Liver (tissue), 9 donors: ENCODE results near the gene PIEZO2. TPM values are rescaled to one million over a fixed set of nuclear protein-coding genes. Genes with fewer than 3 reads are reported as not detected.

Source experiments
- DNase-seq: peaks from one replicate; pipeline ENCODE4 v3.0.0-alpha.2; 2017; ENCODE audit warnings: low spot score
- H3K27ac ChIP-seq, 2 donors: one replicate each; pipeline ENCODE4 v1.7.0; 2013; ENCODE audit warnings: inconsistent platforms in 2 of 2, low read length in 2 of 2, control low read depth in 1 of 2, low read depth in 1 of 2, mild to moderate bottlenecking in 1 of 2
- H3K27me3 ChIP-seq, 4 donors: one replicate each; pipeline versions ENCODE4 v1.6.1 to v1.7.0; 2013; ENCODE audit warnings: low read length in 3 of 4, inconsistent platforms in 1 of 4, mild to moderate bottlenecking in 1 of 4, moderate library complexity in 1 of 4; ENCODE audit not compliant: control insufficient read depth in 4 of 4, insufficient read depth in 4 of 4
- H3K36me3 ChIP-seq, 4 donors: one replicate each; pipeline versions ENCODE4 v1.6.1 to v1.7.0; 2013; ENCODE audit warnings: low read length in 3 of 4, mild to moderate bottlenecking in 3 of 4, low read depth in 1 of 4, moderate library complexity in 1 of 4; ENCODE audit not compliant: control insufficient read depth in 4 of 4, insufficient read depth in 3 of 4
- H3K4me1 ChIP-seq, 4 donors: one replicate each; pipeline versions ENCODE4 v1.6.1 to v1.7.0; 2013; ENCODE audit warnings: low read length in 3 of 4, mild to moderate bottlenecking in 3 of 4, moderate library complexity in 1 of 4; ENCODE audit not compliant: control insufficient read depth in 4 of 4, insufficient read depth in 4 of 4
- H3K4me3 ChIP-seq, 3 donors: one replicate each; pipeline versions ENCODE4 v1.6.1 to v1.7.0; 2013; ENCODE audit warnings: low read length in 3 of 3, control low read depth in 1 of 3, low read depth in 1 of 3, mild to moderate bottlenecking in 1 of 3
- H3K9ac ChIP-seq, 2 donors: one replicate each; pipeline ENCODE4 v1.7.0; 2013; ENCODE audit warnings: low read length in 2 of 2, mild to moderate bottlenecking in 2 of 2, moderate library complexity in 2 of 2, control low read depth in 1 of 2, low read depth in 1 of 2
- H3K9me3 ChIP-seq, 4 donors: one replicate each; pipeline versions ENCODE4 v1.6.1 to v1.7.0; 2013; ENCODE audit warnings: low read length in 3 of 4; ENCODE audit not compliant: control insufficient read depth in 4 of 4
- EGR1 ChIP-seq, 2 donors: IDR thresholded peaks; 2 replicates each; pipeline ENCODE4 v1.6.1; 2016 to 2018; ENCODE audit warnings: antibody characterized with exemption in 2 of 2, low read depth in 2 of 2
- FOXA1 ChIP-seq: IDR thresholded peaks from 2 replicates; pipeline ENCODE4 v1.6.1; 2016; ENCODE audit warnings: antibody characterized with exemption
- FOXA2 ChIP-seq: IDR thresholded peaks from 2 replicates; pipeline ENCODE4 v1.6.1; 2016; ENCODE audit warnings: antibody characterized with exemption
- GABPA ChIP-seq, 2 donors: IDR thresholded peaks in 1 of 2; conservative IDR thresholded peaks in 1 of 2; 2 replicates each; pipeline ENCODE4 v1.6.1; 2016; ENCODE audit warnings: antibody characterized with exemption in 2 of 2, mild to moderate bottlenecking in 1 of 2, moderate library complexity in 1 of 2
- HNF4A ChIP-seq, 2 donors: conservative IDR thresholded peaks; 2 replicates each; pipeline ENCODE4 v1.6.1; 2016; ENCODE audit warnings: antibody characterized with exemption in 2 of 2, mild to moderate bottlenecking in 2 of 2
- HNF4G ChIP-seq: IDR thresholded peaks from 2 replicates; pipeline ENCODE4 v1.6.1; 2016; ENCODE audit warnings: antibody characterized with exemption
- JUND ChIP-seq, 2 donors: IDR thresholded peaks; 2 replicates each; pipeline ENCODE4 v1.6.1; 2016; ENCODE audit warnings: antibody characterized with exemption in 2 of 2
- NR2F2 ChIP-seq: IDR thresholded peaks from 2 replicates; pipeline ENCODE4 v1.6.1; 2016; ENCODE audit warnings: antibody characterized with exemption
- RAD21 ChIP-seq, 2 donors: IDR thresholded peaks; 2 replicates each; pipeline ENCODE4 v1.6.1; 2016; ENCODE audit warnings: antibody characterized with exemption in 2 of 2, mild to moderate bottlenecking in 2 of 2
- RXRA ChIP-seq, 2 donors: IDR thresholded peaks; 2 replicates each; pipeline ENCODE4 v1.6.1; 2017 to 2018; ENCODE audit warnings: antibody characterized with exemption in 2 of 2, mild to moderate bottlenecking in 1 of 2
- SP1 ChIP-seq: IDR thresholded peaks from 2 replicates; pipeline ENCODE4 v1.6.1; 2018; ENCODE audit warnings: antibody characterized with exemption, mild to moderate bottlenecking
- TAF1 ChIP-seq: conservative IDR thresholded peaks from 2 replicates; pipeline ENCODE4 v1.6.1; 2016; ENCODE audit warnings: antibody characterized with exemption, mild to moderate bottlenecking
- YY1 ChIP-seq: IDR thresholded peaks from 2 replicates; pipeline ENCODE4 v1.6.1; 2016; ENCODE audit warnings: antibody characterized with exemption, mild to moderate bottlenecking
- WGBS: extraction: QIAGEN DNeasy Blood & Tissue Kit; methylation state at CpG from one replicate; pipeline ENCODE4 v1.1.7; 2013; 5-methylcytosine and 5-hydroxymethylcytosine counted together
- polyA plus RNA-seq, 2 donors: library from polyadenylated mRNA; stranded (reverse) in 1 of 2; unstranded in 1 of 2; fragments of 200-250 nt in 1 of 2; fragments of >200 nt in 1 of 2; fragmentation: Nextera tagmentation in 1 of 2; extraction: Ambion mirVana in 1 of 2; gene quantifications; one replicate each; pipeline versions ENCODE4 v1.2.1 to v1.2.3, GENCODE V29; 2013 to 2015
- total RNA-seq, 2 donors: library from RNA; depleted of rRNA; stranded (reverse); fragments of >200 nt; gene quantifications; one replicate each; pipeline ENCODE4 v1.2.3, GENCODE V29; 2014
- TF ChIP-seq, protein P1 (sequence below): fragments of 150-350 bp; IDR thresholded peaks from 2 replicates; pipeline ENCODE4 v1.5.1; 2017; ENCODE audit warnings: improper control_type of control experiment, low read depth, low read length; ENCODE audit not compliant: missing input control
- TF ChIP-seq, protein P2 (sequence below): IDR thresholded peaks from 2 replicates; pipeline ENCODE4 v1.6.1; 2016; ENCODE audit warnings: antibody characterized with exemption
- TF ChIP-seq, protein P3 (sequence below): IDR thresholded peaks from 2 replicates; pipeline ENCODE4 v1.6.1; 2016; ENCODE audit warnings: antibody characterized with exemption
- TF ChIP-seq, protein P4 (sequence below): IDR thresholded peaks from 2 replicates; pipeline ENCODE4 v1.6.1; 2016; ENCODE audit warnings: antibody characterized with exemption
- TF ChIP-seq, protein P5 (sequence below): IDR thresholded peaks from 2 replicates; pipeline ENCODE4 v1.6.1; 2016; ENCODE audit warnings: antibody characterized with exemption, mild to moderate bottlenecking
- donor health status: healthy.
- donor health status: healthy.
- donor health status: healthy.
- donor health status: healthy.
- donor health status: healthy.

PIEZO2 gene
- total and polyA plus RNA-seq, 4 donors = 1.1 to 12.3 (median 4.8) TPM

DNA sequence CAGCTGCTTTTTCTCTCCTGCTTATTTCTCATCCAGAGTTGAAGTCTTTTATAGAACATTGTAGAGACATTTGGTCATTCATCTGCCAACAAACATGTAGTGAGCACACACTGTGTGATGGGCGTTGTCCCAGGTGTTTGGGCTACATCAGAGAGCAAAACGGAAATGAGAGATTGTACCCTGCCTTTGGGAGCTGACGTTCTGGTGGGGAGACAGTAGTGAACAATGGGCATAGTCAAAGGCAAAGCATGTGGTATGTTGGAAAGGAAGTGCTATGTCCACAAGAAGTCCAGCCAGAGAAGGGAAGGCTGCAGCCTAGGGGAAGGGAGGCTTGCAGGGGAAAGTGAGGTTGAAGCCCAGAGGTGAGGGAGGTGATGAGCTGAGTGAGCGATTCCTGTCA, 78.1 kb downstream of the PIEZO2 start (continued):
- TF ChIP-seq, protein P1, sequence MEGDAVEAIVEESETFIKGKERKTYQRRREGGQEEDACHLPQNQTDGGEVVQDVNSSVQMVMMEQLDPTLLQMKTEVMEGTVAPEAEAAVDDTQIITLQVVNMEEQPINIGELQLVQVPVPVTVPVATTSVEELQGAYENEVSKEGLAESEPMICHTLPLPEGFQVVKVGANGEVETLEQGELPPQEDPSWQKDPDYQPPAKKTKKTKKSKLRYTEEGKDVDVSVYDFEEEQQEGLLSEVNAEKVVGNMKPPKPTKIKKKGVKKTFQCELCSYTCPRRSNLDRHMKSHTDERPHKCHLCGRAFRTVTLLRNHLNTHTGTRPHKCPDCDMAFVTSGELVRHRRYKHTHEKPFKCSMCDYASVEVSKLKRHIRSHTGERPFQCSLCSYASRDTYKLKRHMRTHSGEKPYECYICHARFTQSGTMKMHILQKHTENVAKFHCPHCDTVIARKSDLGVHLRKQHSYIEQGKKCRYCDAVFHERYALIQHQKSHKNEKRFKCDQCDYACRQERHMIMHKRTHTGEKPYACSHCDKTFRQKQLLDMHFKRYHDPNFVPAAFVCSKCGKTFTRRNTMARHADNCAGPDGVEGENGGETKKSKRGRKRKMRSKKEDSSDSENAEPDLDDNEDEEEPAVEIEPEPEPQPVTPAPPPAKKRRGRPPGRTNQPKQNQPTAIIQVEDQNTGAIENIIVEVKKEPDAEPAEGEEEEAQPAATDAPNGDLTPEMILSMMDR = no peak
- TF ChIP-seq RXRA (IDR thresholded peaks at IDR 0.05) = no peak

DNA sequence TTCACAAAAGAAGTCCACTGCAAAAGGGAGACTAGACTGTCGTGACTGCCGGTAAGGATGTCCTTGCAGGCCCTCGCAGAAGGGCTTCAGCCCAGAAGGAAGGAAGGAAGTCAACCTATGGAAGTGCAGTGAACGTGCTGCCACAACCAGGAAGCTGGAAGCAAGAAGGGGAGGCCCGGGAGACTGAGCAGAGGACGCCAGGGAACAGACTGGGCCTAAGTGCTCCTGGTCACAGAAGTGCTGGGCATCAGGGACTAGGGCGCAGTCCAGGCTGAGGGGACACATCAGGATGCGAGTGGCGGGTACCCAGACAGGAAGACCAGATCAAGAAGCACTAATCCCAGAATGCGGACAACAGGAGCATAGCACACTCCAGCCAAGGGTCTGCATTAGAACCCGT, 78.8 kb downstream of the PIEZO2 start:
- no peak for DNase-seq
- Histone ChIP-seq H3K27me3 (no peaks in the 10 kb centered on the region), H3K9me3 (no peaks in the 10 kb centered on the region), H3K36me3 (no peaks in the 10 kb centered on the region), H3K4me3 (no peak overlapping the region), H3K9ac (no peak overlapping the region), H3K4me1 (peaks cover 0 to 15% (median 6%) of the 10 kb centered on the region in 4 donors), H3K27ac (no peak overlapping the region)
- WGBS = 82% methylated on average over 11 of the region's 11 CpGs
- TF ChIP-seq NR2F2 = no peak
- no peak for TF ChIP-seq SP1
- TF ChIP-seq JUND (IDR thresholded peaks at IDR 0.05) = no peak
- no peak for TF ChIP-seq YY1
- TF ChIP-seq RAD21 (IDR thresholded peaks at IDR 0.05) = no peak
- TF ChIP-seq FOXA2 = no peak
- TF ChIP-seq, protein P2, sequence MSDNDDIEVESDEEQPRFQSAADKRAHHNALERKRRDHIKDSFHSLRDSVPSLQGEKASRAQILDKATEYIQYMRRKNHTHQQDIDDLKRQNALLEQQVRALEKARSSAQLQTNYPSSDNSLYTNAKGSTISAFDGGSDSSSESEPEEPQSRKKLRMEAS = no peak
- no peak for TF ChIP-seq GABPA (IDR thresholded peaks at IDR 0.05 in 1 of 2, conservative IDR thresholded peaks at IDR 0.05 in 1 of 2)
- TF ChIP-seq HNF4A (conservative IDR thresholded peaks at IDR 0.05) = no peak
- no peak for TF ChIP-seq HNF4G
- TF ChIP-seq TAF1 = no peak
- no peak for TF ChIP-seq RXRA (IDR thresholded peaks at IDR 0.05)
- TF ChIP-seq, protein P3, sequence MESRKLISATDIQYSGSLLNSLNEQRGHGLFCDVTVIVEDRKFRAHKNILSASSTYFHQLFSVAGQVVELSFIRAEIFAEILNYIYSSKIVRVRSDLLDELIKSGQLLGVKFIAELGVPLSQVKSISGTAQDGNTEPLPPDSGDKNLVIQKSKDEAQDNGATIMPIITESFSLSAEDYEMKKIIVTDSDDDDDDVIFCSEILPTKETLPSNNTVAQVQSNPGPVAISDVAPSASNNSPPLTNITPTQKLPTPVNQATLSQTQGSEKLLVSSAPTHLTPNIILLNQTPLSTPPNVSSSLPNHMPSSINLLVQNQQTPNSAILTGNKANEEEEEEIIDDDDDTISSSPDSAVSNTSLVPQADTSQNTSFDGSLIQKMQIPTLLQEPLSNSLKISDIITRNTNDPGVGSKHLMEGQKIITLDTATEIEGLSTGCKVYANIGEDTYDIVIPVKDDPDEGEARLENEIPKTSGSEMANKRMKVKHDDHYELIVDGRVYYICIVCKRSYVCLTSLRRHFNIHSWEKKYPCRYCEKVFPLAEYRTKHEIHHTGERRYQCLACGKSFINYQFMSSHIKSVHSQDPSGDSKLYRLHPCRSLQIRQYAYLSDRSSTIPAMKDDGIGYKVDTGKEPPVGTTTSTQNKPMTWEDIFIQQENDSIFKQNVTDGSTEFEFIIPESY = no peak
- no peak for TF ChIP-seq EGR1 (IDR thresholded peaks at IDR 0.05; ENCODE audit: low read depth in 2 of 2)
- TF ChIP-seq, protein P4, sequence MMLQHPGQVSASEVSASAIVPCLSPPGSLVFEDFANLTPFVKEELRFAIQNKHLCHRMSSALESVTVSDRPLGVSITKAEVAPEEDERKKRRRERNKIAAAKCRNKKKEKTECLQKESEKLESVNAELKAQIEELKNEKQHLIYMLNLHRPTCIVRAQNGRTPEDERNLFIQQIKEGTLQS = no peak
- TF ChIP-seq, protein P5, sequence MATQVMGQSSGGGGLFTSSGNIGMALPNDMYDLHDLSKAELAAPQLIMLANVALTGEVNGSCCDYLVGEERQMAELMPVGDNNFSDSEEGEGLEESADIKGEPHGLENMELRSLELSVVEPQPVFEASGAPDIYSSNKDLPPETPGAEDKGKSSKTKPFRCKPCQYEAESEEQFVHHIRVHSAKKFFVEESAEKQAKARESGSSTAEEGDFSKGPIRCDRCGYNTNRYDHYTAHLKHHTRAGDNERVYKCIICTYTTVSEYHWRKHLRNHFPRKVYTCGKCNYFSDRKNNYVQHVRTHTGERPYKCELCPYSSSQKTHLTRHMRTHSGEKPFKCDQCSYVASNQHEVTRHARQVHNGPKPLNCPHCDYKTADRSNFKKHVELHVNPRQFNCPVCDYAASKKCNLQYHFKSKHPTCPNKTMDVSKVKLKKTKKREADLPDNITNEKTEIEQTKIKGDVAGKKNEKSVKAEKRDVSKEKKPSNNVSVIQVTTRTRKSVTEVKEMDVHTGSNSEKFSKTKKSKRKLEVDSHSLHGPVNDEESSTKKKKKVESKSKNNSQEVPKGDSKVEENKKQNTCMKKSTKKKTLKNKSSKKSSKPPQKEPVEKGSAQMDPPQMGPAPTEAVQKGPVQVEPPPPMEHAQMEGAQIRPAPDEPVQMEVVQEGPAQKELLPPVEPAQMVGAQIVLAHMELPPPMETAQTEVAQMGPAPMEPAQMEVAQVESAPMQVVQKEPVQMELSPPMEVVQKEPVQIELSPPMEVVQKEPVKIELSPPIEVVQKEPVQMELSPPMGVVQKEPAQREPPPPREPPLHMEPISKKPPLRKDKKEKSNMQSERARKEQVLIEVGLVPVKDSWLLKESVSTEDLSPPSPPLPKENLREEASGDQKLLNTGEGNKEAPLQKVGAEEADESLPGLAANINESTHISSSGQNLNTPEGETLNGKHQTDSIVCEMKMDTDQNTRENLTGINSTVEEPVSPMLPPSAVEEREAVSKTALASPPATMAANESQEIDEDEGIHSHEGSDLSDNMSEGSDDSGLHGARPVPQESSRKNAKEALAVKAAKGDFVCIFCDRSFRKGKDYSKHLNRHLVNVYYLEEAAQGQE = no peak
- TF ChIP-seq FOXA1 = no peak
